GM12801 (cell line): ENCODE results near the gene NF1.

Source experiments
- CTCF ChIP-seq: IDR thresholded peaks from one replicate; pipeline ENCODE4 v1.5.1; 2011; ENCODE audit warnings: control low read depth; ENCODE audit not compliant: insufficient read length; ENCODE audit errors: extremely low read depth

The NF1 gene

GRCh38 chr17:31068291-31068690, 26.5 kb upstream of the NF1 start:
- no peak for TF ChIP-seq CTCF

- no peak for TF ChIP-seq CTCF
Measured at GRCh38 chr17:31072186-31072585, 22.6 kb upstream of the NF1 start.

DNA sequence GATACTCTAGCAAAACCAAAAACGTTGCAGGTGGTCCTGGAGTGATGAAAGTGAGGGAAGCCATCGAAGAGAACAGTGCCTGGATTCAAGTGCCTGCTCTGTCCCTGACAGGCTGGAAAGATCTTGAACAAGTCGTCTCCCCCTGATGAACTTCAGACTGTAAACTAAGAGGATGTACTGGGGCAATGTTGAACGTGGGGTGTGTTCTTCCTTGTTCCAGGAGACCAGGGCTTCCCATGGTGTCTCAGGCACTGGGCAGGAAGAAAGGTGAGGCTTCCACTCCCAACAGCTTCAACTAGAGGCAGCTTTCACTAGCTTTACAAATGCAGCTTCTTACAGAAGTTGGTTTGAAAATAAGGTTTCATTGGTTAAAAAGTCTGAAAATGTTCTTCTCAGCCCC, 21.4 kb upstream of the NF1 start:
- TF ChIP-seq CTCF: no peak

DNA sequence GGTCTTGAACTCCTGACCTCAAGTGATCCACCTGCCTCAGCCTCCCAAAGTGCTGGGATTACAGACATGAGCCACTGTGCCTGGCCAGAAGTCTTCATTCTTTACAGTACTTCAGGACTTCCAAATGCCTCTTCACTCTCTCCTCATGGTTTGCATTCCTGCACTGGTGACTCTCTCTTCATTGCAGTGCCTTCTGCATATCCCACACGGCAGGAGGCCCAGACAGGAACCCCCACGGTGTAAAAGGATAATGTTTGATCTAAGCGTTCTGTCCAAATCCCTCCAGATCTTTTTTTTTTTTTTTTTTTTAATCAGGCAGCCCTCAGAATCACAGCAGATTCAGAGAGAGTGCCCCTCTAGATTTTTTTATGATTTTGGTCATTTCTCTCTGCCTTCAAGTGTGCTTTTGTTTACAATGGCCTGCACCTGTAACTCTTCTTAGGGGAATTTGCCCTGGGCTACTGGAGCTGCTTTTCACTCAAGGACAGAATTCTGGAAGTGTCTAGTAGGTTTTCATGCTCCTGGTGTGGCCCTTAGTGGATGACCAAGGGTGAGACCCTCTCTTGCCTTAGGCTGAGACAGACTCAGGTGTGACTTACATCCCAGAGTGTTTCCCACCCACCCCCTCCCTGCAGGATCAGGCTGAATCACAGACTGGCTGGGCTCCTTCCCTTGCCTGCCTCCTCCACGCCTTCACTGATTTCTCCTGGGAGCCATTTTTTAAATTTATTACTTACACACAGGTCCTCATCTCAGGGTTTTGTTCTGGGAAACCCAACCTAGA, 19.8 kb upstream of the NF1 start:
- no peak for TF ChIP-seq CTCF

GRCh38 chr17:31078290-31078689, 16.5 kb upstream of the NF1 start:
- no peak for TF ChIP-seq CTCF

DNA sequence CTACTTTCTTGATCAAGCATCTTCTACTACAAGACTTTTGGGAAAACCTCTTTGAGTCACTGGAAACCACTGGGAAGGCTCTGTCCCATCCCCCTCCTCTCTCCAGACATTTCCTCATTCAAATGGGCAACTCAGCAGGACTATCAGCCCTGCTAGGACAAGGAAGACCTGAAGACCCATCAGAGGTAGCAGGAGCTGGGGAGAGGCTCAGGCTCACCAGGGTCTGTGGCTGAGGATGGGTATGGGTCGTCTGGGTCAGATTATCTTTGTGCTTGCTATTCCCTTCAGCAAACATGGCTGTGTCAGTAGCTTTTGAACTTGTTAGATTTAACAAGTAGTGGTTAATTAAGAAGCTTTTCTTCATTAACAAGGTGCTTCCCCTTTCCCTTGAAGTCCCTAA, 15.0 kb upstream of the NF1 start:
- TF ChIP-seq CTCF: no peak

GRCh38 chr17:31085563-31085962, 9.2 kb upstream of the NF1 start:
- no peak for TF ChIP-seq CTCF
